HEK293 (cell line): ENCODE data around the gene PDE9A.

ENCODE experiments used
- CTCF ChIA-PET: fragments of 350-600 bp; formaldehyde crosslinking; extraction: SDS; loops from one replicate; lab custom pipeline; 2021; ENCODE audit warnings: antibody characterized with exemption; lab: Yijun Ruan, JAX
- POLR2A ChIA-PET: fragments of 300-600 bp; formaldehyde crosslinking; extraction: SDS; loops from one replicate; lab custom pipeline; 2020; ENCODE audit warnings: antibody characterized with exemption, inconsistent platforms; lab: Yijun Ruan, JAX
- H3K27ac ChIP-seq: fragments of 200-500 bp; sonication (Bioruptor generic); 2 replicates; pipeline ENCODE4 v1.5.1; 2014; ENCODE audit warnings: low read depth, low read length, control low read depth, inconsistent platforms; ENCODE audit errors: extremely low read depth
- H3K36me3 ChIP-seq, 2 experiments: fragments of 200-500 bp in 1 of 2; sonication (Bioruptor generic) in 1 of 2; 1 replicate in 1 of 2; 2 replicates in 1 of 2; pipeline ENCODE4 v1.5.1; 2014 to 2017; ENCODE audit warnings: inconsistent platforms in 2 of 2, low read length in 2 of 2; ENCODE audit not compliant: control insufficient read depth in 2 of 2, insufficient read depth in 1 of 2
- H3K4me1 ChIP-seq: fragments of 200-500 bp; sonication (Bioruptor generic); 2 replicates; pipeline ENCODE4 v1.5.1; 2014; ENCODE audit warnings: mild to moderate bottlenecking, low read length, inconsistent platforms; ENCODE audit not compliant: control insufficient read depth, insufficient read depth
- H3K4me3 ChIP-seq: 2 replicates; pipeline ENCODE4 v1.5.1; 2011; ENCODE audit warnings: low read depth, mild to moderate bottlenecking, control low read depth, low read length, moderate library complexity
- H3K9me3 ChIP-seq: fragments of 200-500 bp; sonication (Bioruptor generic); 2 replicates; pipeline ENCODE4 v1.5.1; 2014; ENCODE audit warnings: low read depth, low read length, inconsistent platforms; ENCODE audit not compliant: control insufficient read depth, insufficient read depth
- EGR2 ChIP-seq: fragments of 450-650 bp; formaldehyde crosslinking; IDR thresholded peaks from 2 replicates; pipeline ENCODE4 v1.5.1; 2016; ENCODE audit warnings: low read depth, missing biosample characterization, missing genetic modification characterization
- ELK4 ChIP-seq: IDR thresholded peaks from 2 replicates; pipeline ENCODE4 v1.6.1; 2011; ENCODE audit warnings: mild to moderate bottlenecking, low read depth, low read length, borderline replicate concordance
- INSM2 ChIP-seq: fragments of 450-650 bp; formaldehyde crosslinking; IDR thresholded peaks from 2 replicates; pipeline ENCODE4 v1.5.1; 2016; ENCODE audit warnings: missing biosample characterization, missing genetic modification characterization
- OVOL3 ChIP-seq: fragments of 450-650 bp; formaldehyde crosslinking; IDR thresholded peaks from 2 replicates; pipeline ENCODE4 v1.5.1; 2016; ENCODE audit warnings: missing biosample characterization, missing genetic modification characterization
- PRDM1 ChIP-seq: fragments of 450-650 bp; formaldehyde crosslinking; IDR thresholded peaks from 2 replicates; pipeline ENCODE4; 2016; ENCODE audit warnings: missing biosample characterization, missing genetic modification characterization
- SCRT2 ChIP-seq: fragments of 450-650 bp; formaldehyde crosslinking; IDR thresholded peaks from 2 replicates; pipeline ENCODE4 v1.5.1; 2016; ENCODE audit warnings: missing biosample characterization, missing genetic modification characterization
- SP2 ChIP-seq: fragments of 450-650 bp; formaldehyde crosslinking; IDR thresholded peaks from 2 replicates; pipeline ENCODE4 v1.5.1; 2016; ENCODE audit warnings: missing biosample characterization, missing genetic modification characterization
- TRIM28 ChIP-seq: IDR thresholded peaks from 2 replicates; pipeline ENCODE4 v1.6.1; 2011; ENCODE audit warnings: low read length, control low read depth, borderline replicate concordance
- WT1 ChIP-seq: fragments of 450-650 bp; formaldehyde crosslinking; IDR thresholded peaks from 2 replicates; pipeline ENCODE4 v1.5.1; 2016; ENCODE audit warnings: missing biosample characterization, missing genetic modification characterization
- ZNF202 ChIP-seq: fragments of 450-650 bp; formaldehyde crosslinking; IDR thresholded peaks from 2 replicates; pipeline ENCODE4 v1.5.1; 2016; ENCODE audit warnings: missing biosample characterization, missing genetic modification characterization, borderline replicate concordance
- ZNF211 ChIP-seq: fragments of 450-650 bp; formaldehyde crosslinking; IDR thresholded peaks from 2 replicates; pipeline ENCODE4 v1.5.1; 2016; ENCODE audit warnings: low read depth, missing biosample characterization, missing genetic modification characterization
- ZNF239 ChIP-seq: fragments of 450-650 bp; formaldehyde crosslinking; IDR thresholded peaks from 2 replicates; pipeline ENCODE4 v1.5.1; 2016; ENCODE audit warnings: missing biosample characterization, missing genetic modification characterization
- ZNF24 ChIP-seq: fragments of 450-650 bp; formaldehyde crosslinking; IDR thresholded peaks from 2 replicates; pipeline ENCODE4 v1.5.1; 2016; ENCODE audit warnings: missing biosample characterization, missing genetic modification characterization
- ZNF302 ChIP-seq: fragments of 450-650 bp; formaldehyde crosslinking; IDR thresholded peaks from 2 replicates; pipeline ENCODE4 v1.5.1; 2016; ENCODE audit warnings: missing biosample characterization, missing genetic modification characterization, low read depth
- ZNF394 ChIP-seq: fragments of 450-650 bp; formaldehyde crosslinking; IDR thresholded peaks from 2 replicates; pipeline ENCODE4 v1.5.1; 2016; ENCODE audit warnings: missing biosample characterization, missing genetic modification characterization, mild to moderate bottlenecking, moderate library complexity, borderline replicate concordance
- ZNF404 ChIP-seq: fragments of 450-650 bp; formaldehyde crosslinking; IDR thresholded peaks from 2 replicates; pipeline ENCODE4 v1.5.1; 2017; ENCODE audit warnings: missing biosample characterization, missing genetic modification characterization
- ZNF580 ChIP-seq: fragments of 450-650 bp; formaldehyde crosslinking; IDR thresholded peaks from 2 replicates; pipeline ENCODE4 v1.5.1; 2016; ENCODE audit warnings: missing biosample characterization, missing genetic modification characterization
- ZNF670 ChIP-seq: fragments of 450-650 bp; formaldehyde crosslinking; IDR thresholded peaks from 2 replicates; pipeline ENCODE4 v1.5.1; 2016; ENCODE audit warnings: missing biosample characterization, missing genetic modification characterization, low read depth
- TF ChIP-seq, protein P1 (sequence below): fragments of 450-650 bp; formaldehyde crosslinking; IDR thresholded peaks from 2 replicates; pipeline ENCODE4 v1.5.1; 2017; ENCODE audit warnings: missing biosample characterization, missing genetic modification characterization
- TF ChIP-seq, protein P2 (sequence below): fragments of 450-650 bp; IDR thresholded peaks from 2 replicates; pipeline ENCODE4 v1.5.1; 2018; ENCODE audit warnings: missing biosample characterization, missing genetic modification characterization

The PDE9A gene

DNA sequence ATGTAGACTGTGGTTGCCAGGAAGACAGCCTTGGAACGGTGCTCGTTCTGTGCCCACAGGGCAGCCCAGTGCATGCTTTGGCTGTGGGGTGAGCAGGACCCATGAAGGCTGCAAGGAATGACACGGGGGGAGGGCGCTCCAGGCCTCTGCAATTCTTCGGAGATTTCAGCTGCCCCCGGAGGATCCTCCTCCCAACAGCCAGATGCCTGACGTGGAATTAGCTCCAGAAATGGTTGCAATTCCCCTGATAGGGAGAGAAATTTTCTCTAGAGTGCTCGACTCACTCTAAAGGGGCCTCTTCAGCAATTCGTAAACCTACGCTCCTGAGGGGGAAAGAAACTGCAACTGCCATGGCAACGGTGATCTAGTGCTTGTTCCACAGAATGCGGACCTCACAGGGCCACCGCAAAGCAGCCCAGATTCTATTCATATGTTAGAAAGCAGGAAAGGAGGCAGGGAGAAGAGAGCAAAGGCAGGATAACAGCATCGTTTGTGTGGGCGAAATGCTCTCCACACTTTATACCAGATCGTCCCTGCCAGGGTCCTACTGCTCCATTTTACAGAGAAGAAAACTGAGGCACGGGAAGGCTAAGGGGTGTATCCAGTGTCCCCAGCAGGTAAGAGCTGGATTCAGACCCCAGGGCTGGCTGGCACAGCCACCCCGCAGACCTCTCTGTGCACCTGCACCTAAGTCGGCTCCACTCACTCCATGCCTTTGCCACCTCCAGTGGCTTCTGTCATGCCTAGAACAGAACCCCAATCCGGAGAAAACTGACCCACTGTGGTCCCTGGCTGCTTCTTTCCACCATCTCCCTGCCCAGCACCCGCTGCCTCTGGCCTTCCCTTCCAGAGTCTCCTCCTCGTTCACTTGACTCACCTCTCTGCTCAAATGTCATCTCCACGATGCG lies 11.9 kb upstream of the PDE9A start (continued):
- TF ChIP-seq OVOL3 (no peak), ZNF24 (tag by site-specific recombination) (no peak), EGR2 (tag by site-specific recombination) (no peak), ZNF239 (tag by site-specific recombination) (no peak), ZNF202 (tag by site-specific recombination) (no peak), PRDM1 (tag by site-specific recombination) (no peak), ZNF404 (tag by site-specific recombination) (no peak), ZNF670 (tag by site-specific recombination) (no peak), SCRT2 (tag by site-specific recombination) (no peak)

- no peaks in the 10 kb centered on the region for H3K36me3 ChIP-seq
- H3K9me3 ChIP-seq = no peaks in the 10 kb centered on the region
- H3K27ac ChIP-seq = no peak overlapping the region
- ChIA-PET POLR2A (interaction anchor here (0.6 to 0.8 kb wide), 2 partner anchors 11 to 12 kb away, joined by 3 read pairs; partner anchors contain the start of gene PDE9A), CTCF (interaction anchor here (0.6 kb wide), 1 partner anchor 468 kb away, joined by 4 read pairs; no protein-coding TSS in a partner anchor)
- H3K4me3 ChIP-seq = no peak overlapping the region
- H3K4me1 ChIP-seq = no peaks in the 10 kb centered on the region
- TF ChIP-seq ZNF211 = no peak
- no peak for TF ChIP-seq WT1 (tag by site-specific recombination)
- TF ChIP-seq ZNF394 (tag by site-specific recombination) = no peak
- TF ChIP-seq, protein P1, sequence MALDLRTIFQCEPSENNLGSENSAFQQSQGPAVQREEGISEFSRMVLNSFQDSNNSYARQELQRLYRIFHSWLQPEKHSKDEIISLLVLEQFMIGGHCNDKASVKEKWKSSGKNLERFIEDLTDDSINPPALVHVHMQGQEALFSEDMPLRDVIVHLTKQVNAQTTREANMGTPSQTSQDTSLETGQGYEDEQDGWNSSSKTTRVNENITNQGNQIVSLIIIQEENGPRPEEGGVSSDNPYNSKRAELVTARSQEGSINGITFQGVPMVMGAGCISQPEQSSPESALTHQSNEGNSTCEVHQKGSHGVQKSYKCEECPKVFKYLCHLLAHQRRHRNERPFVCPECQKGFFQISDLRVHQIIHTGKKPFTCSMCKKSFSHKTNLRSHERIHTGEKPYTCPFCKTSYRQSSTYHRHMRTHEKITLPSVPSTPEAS (tag by site-specific recombination) = no peak
- no peak for TF ChIP-seq TRIM28
- no peak for TF ChIP-seq ZNF580
- no peak for TF ChIP-seq ZNF239 (tag by site-specific recombination)
- no peak for TF ChIP-seq ZNF302
- no peak for TF ChIP-seq ELK4
- TF ChIP-seq, protein P2, sequence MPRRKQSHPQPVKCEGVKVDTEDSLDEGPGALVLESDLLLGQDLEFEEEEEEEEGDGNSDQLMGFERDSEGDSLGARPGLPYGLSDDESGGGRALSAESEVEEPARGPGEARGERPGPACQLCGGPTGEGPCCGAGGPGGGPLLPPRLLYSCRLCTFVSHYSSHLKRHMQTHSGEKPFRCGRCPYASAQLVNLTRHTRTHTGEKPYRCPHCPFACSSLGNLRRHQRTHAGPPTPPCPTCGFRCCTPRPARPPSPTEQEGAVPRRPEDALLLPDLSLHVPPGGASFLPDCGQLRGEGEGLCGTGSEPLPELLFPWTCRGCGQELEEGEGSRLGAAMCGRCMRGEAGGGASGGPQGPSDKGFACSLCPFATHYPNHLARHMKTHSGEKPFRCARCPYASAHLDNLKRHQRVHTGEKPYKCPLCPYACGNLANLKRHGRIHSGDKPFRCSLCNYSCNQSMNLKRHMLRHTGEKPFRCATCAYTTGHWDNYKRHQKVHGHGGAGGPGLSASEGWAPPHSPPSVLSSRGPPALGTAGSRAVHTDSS (tag by site-specific recombination) = no peak
- no peak for TF ChIP-seq INSM2 (tag by site-specific recombination)
- TF ChIP-seq SP2 (tag by site-specific recombination) = no peak
Observed at GRCh38 chr21:42642219-42642745, 11.1 kb upstream of the PDE9A start.
